Bronchial epithelial cell (primary cell): ENCODE data around the gene ZCCHC14. TPM values are rescaled to one million over a fixed set of nuclear protein-coding genes. Genes with fewer than 3 reads are reported as not detected.
"Not testable (repeated sequence)": the region's sequence is repeated elsewhere in the genome, so short reads cannot be mapped to it uniquely, and the experiment has no call there.

ENCODE experiments used
- DNase-seq: peaks from one replicate; pipeline ENCODE4 v3.0.0-alpha.2; 2010; ENCODE audit warnings: low read depth
- FAIRE-seq: peaks from 2 replicates; lab custom pipeline; 2011; peaks lifted over from hg19 to GRCh38; lab: Jason Lieb, UNC
- H3K27me3 ChIP-seq: 2 replicates; pipeline ENCODE4 v1.5.1; 2011; ENCODE audit warnings: low read length; ENCODE audit not compliant: control insufficient read depth, insufficient read depth
- H3K36me3 ChIP-seq: 2 replicates; pipeline ENCODE4 v1.5.1; 2011; ENCODE audit warnings: low read length; ENCODE audit not compliant: control insufficient read depth, insufficient read depth
- H3K4me3 ChIP-seq: 2 replicates; pipeline ENCODE4 v1.5.1; 2011; ENCODE audit warnings: mild to moderate bottlenecking, low read depth, low read length, control low read depth
- total RNA-seq: library from RNA; depleted of rRNA; stranded (reverse); fragments of >200 nt; gene quantifications from 2 replicates; pipeline ENCODE4 v1.2.1, GENCODE V29; 2014
- TF ChIP-seq, protein P1 (sequence below): IDR thresholded peaks from 2 replicates; pipeline ENCODE4 v1.5.1; 2011; ENCODE audit warnings: mild to moderate bottlenecking, moderate library complexity, low read length, control low read depth, inconsistent platforms; ENCODE audit not compliant: insufficient read depth, severe bottlenecking

ZCCHC14 gene
- total RNA-seq, 1 donor from 2014 or later, result 2.9 TPM

DNA sequence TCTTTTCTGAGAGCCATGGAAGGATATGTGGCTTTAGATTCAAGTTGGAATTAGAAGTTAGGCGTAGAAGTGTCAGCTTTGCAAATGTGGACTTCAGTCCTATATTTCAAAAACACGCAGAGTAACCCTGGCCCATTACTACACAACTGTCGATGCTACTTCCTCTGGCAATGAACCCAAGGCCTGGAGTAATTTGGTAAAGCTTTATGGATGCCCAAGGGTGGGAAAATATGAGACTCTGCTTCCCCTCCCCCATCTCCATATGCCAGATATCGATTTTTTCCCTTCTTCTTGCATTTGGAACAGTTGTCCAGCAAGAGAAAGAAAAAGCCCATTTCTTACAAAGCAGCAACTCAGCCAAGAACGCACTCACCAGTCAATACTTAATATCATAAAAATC, 103.6 kb downstream of the ZCCHC14 start:
- TF ChIP-seq, protein P1, sequence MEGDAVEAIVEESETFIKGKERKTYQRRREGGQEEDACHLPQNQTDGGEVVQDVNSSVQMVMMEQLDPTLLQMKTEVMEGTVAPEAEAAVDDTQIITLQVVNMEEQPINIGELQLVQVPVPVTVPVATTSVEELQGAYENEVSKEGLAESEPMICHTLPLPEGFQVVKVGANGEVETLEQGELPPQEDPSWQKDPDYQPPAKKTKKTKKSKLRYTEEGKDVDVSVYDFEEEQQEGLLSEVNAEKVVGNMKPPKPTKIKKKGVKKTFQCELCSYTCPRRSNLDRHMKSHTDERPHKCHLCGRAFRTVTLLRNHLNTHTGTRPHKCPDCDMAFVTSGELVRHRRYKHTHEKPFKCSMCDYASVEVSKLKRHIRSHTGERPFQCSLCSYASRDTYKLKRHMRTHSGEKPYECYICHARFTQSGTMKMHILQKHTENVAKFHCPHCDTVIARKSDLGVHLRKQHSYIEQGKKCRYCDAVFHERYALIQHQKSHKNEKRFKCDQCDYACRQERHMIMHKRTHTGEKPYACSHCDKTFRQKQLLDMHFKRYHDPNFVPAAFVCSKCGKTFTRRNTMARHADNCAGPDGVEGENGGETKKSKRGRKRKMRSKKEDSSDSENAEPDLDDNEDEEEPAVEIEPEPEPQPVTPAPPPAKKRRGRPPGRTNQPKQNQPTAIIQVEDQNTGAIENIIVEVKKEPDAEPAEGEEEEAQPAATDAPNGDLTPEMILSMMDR, result no peak
- H3K27me3 ChIP-seq, result no peaks in the 10 kb centered on the region
- FAIRE-seq, result no peak
- no peak for DNase-seq
- H3K4me3 ChIP-seq, result no peak overlapping the region
- peaks cover 4% of the 10 kb centered on the region for H3K36me3 ChIP-seq

DNA sequence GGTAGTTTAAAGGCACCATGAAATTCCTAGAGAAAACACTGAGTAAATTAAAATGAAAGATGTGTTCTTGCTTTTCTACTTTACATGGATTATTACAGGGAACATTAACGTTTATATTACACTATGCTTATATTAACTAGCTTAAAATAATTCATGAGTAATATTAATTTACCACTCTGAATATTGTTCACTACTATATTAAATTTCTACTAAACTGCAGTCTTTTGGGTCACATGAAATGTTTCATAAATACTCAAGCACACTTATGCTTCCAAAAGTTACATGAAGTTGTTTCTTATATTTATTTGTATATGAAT, 104.0 kb downstream of the ZCCHC14 start:
- peaks cover 4% of the 10 kb centered on the region for H3K36me3 ChIP-seq
- no peak overlapping the region for H3K4me3 ChIP-seq
- FAIRE-seq, result no peak
- TF ChIP-seq, protein P1, result no peak
- no peak for DNase-seq
- H3K27me3 ChIP-seq, result no peaks in the 10 kb centered on the region

DNA sequence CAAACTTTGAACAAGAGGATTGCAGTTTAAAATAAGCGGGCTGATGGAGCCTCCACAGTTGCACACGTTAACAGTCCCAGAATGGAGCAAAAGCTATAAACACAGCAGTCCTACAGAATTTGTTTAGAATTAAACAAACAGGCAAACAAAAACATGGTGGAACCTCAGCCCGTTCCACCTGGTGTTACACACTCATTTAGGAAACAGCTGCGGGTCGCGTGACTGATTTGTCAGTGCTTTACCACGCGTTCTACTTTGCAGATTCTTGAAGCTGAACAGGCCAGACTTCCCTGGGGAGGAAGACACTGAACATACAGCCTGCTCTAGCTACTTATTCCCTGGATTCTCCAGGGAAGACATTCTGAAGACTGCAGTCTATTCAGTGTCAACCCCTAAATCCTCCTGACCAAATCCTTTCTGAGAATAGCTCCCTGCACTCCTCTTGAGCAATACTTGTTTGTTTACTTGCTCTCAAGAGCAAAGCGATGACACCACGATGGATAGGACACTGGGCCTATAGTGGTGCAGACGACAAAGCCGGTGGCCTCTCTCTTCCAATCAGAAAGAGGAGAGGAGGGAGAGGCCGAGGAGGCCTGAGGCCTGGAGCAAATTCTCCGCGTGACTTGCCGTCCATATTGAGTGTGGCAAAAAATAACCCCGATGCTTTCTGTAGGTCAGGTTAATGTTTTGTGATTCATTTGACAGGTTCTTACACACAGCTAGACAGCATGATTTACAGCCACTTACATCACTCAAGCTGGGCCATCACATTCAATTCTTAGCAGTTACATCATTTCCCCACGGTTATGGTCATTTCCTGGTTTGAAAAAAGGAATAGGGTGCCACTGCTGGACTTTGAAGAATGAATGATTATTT, 104.6 kb downstream of the ZCCHC14 start:
- no peaks in the 10 kb centered on the region for H3K27me3 ChIP-seq
- peak; percentile 99 for DNase-seq
- peak overlapping the region; percentile 14 for H3K4me3 ChIP-seq
- FAIRE-seq, result peak; percentile 13
- peaks cover 3% of the 10 kb centered on the region for H3K36me3 ChIP-seq
- TF ChIP-seq, protein P1, result no peak

GRCh38 chr16:87384875-87385167, 108.0 kb downstream of the ZCCHC14 start:
- H3K4me3 ChIP-seq, result peak overlapping the region; percentile 90
- not testable (repeated sequence) for FAIRE-seq

DNA sequence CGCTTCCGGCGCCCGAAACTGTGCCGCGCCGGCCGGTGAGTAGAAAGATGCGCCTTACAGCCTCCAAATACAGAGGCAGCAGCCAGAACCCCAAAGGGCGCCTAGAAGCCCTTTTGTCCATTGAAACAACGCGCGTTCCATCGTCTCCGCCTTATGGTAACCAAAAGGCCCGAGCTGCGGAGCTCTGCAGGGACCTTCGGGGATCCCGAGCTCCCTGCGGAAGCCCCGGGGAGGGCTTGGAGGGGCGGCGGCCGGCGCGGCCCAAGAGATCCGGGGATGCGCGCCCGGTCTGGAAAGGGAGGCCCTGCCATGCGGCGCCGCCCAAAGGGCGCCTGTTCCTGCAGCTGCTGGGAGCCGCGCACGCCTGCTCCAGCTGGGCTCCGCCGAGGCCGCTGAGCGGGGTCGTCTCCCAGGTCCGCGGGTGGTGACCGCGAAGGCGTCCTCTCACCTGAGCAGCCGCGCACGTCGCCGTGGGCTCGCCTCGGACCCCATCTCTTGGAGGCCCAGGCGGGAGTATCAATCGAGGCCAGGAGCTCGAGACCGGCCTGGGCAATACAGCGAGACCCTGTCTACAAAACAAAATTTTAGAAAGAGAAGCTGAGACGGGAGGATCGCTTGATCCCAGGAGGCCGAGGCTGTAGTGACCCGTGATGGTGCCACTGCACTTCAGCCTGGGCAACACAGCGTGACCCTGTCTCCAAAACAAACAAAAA, 108.5 kb downstream of the ZCCHC14 start:
- peak overlapping the region; percentile 90 for H3K4me3 ChIP-seq
- no peak for DNase-seq
- no peaks in the 10 kb centered on the region for H3K36me3 ChIP-seq
- TF ChIP-seq, protein P1, result no peak
- no peaks in the 10 kb centered on the region for H3K27me3 ChIP-seq
- FAIRE-seq, result no peak

More at GRCh38 chr16:87384875-87385167, 108.0 kb downstream of the ZCCHC14 start:
- not testable (repeated sequence) for H3K27me3 ChIP-seq, H3K36me3 ChIP-seq, DNase-seq

DNA sequence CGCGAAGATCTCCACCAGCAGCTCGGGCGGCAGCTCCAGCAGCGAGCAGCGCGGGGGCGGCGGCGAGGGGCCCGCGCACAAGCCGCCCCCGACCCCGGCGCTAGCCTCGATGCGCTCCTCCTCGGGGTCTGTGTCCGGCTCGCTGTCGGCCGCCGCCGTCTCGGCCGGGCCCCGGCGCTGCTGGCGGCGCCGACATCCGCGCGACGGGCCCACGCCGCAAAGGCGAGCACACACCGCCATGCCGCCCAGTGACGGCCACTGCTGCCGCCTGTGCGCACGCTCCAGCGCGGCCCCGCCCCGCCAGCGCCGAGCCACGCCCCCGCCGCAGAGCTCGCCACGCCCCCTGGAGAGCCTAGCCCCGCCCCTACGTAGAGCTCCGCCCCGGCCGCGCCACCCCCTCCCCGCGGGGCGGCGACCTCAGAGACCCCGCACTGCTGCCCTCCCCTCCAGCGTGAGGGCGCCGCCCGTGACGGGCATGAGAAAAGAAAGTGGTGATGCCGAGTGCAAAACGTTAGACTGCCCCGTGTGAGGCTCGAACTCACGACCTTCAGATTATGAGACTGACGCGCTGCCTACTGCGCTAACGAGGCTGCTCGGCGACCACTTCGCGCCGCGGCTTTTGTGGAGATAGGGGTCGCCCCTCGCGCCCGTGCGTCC, 109.2 kb downstream of the ZCCHC14 start, which contains the start of gene FBXO31:
Gene FBXO31, minus strand, starts transcription at position 272 of the 657 bp plus-strand sequence. Its CDS starts 32 bp downstream, at position 240.
- no peaks in the 10 kb centered on the region for H3K27me3 ChIP-seq
- peak within 1 kb of the TSS; percentile 90 for H3K4me3 ChIP-seq
- H3K36me3 ChIP-seq, result no peaks in the 10 kb centered on the region
- peak; percentile 70 for DNase-seq
- FAIRE-seq, result no peak
- TF ChIP-seq, protein P1, result no peak
